ENCODE data around the gene C1orf35. TPM values are rescaled to one million over a fixed set of nuclear protein-coding genes. Genes with fewer than 3 reads are reported as not detected.
A peak's percentile ranks its signal among the peaks of the same experiment; 100 is the strongest.

C1orf35 gene
- total RNA-seq, 1 donor from 2014 or later: 8.9 TPM

- intact Hi-C loops (cut with DNase I): loop anchor here (5.0 kb wide), 1 partner anchor 70 kb away; no protein-coding TSS in a partner anchor
Observed at GRCh38 chr1:228071839-228072657, 31.1 kb downstream of the C1orf35 start.

DNA sequence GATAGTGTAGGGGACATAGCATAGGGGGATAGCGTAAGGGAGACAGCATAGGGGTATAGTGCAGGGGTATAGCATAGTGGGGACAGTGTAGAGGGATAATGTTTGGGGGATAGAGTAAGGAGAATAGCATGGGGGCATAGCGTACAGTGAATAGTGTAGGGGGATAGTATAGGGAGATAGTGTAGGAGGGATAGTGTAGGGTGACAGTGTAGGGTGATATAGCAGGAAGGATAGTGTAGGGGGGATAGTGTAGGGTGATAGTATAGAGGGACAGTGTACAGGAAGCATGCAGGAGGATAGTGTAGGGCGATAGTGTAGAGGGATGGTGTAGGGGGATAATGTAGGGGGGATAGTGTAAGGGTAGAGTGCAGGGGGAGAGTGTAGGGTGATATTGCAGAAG lies 32.3 kb downstream of the C1orf35 start:
- intact Hi-C loops (cut with DNase I): loop anchor here (5.0 kb wide), 1 partner anchor 69 kb away; no protein-coding TSS in a partner anchor
- no peak for DNase-seq (ENCODE audit: low spot score)

More at GRCh38 chr1:228071839-228072657, 31.1 kb downstream of the C1orf35 start:
- no peak for DNase-seq (ENCODE audit: low spot score)

DNA sequence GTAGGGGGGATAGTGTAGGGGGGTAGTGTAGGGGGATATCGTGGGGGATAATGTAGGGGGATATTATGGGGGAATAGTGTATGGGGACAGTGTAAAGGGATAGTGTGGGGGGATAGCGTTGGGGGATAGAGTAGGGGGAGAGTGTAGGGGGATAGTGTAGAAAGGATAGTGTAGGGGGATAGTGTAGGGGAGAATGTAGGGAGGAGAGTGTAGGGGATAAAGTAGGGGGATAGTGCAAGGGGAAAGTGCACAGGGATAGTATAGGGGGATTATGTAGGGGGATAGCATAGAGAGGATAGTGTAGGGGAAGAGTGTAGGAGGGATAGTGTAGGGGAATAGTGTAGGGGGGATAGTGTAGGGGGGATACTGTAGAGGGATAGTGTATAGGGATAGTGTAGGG lies 33.0 kb downstream of the C1orf35 start:
- DNase-seq (ENCODE audit: low spot score): no peak
- intact Hi-C loops (cut with DNase I): loop anchor here (5.0 kb wide), 1 partner anchor 68 kb away; no protein-coding TSS in a partner anchor

GRCh38 chr1:228068359-228068758 lies 34.8 kb downstream of the C1orf35 start:
- DNase-seq (ENCODE audit: low spot score): no peak
- intact Hi-C loops (cut with DNase I): no loop called here

DNA sequence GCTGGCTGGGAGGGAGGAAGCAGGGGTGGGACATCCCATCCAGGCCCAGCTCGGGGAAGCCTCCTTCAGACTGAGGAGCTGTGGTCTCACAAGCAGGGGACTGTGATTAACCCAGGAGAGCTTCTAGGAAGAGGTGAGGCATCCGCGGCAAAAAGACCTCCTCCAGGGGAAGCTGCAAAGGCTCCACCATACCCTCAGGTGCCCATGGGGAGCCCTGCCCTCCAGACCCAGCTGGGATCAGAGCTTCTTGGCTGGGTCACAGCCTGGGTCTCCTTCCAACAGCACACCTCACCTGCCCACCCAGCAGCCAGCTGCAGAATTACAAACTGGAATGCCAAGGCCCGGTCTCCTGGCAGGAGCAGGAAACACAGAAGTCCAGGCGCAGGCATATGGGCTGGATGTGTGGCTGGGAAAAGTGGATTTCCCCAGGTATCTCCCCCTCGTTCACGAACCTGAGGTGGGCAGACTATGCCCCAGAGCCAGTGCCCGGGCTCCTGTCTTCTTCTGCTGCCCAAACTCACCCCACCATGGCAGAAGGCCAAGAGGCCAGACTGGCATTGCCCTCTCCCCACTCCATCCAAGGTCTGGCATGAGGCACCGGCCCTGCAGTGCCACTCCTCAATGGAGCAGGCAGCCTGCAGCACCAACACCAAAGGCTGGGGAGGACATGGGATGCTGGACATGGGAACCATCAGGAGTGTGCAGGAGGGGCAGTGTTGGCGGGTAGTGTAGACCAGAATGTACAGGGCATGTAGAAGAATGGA lies 36.1 kb downstream of the C1orf35 start:
- intact Hi-C loops (cut with DNase I): no loop called here
- DNase-seq (ENCODE audit: low spot score): no peak

DNA sequence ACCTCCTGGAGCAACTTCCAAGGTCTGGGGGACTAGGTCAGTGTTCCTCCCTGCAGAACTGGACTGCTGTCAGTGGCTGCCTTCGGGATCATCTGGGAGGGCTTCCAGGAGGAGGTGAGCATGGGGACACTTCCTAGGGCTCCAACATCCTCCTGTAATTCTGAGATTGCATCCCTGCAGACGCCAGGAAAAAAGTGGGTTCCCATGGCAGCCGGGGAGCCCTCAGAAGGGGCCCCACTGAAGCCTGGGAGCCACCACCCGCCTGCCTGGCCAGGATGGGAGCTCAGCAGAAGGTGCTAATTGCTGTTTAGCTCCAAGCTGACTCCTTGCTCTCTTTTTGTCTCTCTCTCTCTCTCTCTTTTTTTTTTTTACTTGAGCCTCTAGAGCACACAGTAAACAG lies 36.7 kb downstream of the C1orf35 start:
- no peak for DNase-seq (ENCODE audit: low spot score)

DNA sequence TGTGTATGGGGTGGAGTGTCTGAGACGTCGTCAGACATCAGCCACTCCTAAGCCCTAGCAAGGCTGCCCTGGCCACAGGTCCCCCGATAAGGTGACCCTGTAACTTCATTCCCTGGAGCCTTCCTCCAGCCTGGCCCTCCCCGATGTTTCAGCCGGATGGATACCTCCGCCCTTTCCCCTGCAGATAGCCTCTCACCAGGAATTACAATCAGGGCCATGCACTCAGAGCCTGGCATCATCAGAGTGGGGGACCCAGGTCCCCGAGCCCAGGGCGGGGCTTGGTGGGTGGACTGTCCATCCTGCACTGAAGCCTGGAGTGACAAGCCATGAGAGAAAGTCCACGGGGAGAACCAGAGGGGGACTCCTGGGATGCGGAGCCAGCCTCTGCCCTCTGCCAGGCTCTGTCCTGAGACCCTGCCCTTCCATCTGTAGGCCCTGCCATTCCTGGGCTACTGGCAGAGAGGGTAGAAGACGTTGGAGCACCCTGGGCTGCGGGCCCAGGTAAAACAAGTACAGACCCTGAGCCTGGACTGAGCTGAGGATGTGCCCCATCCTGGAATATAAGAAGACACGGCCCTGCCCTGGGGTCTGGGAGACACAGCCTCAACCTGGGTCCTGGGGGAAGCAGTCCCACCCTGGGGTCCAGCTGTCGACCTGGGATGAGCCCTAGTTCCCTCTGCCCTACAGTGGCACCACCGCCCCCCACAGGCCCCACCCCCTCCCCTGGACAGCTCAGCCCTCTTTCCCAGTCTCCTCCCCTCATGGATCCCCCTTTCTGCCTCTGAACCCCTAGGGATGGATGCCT lies 37.4 kb downstream of the C1orf35 start:
- intact Hi-C loops (cut with DNase I): no loop called here
- DNase-seq (ENCODE audit: low spot score): no peak

More for the DNA sequence above, 36.7 kb downstream of the C1orf35 start:
- intact Hi-C loops (cut with DNase I): no loop called here

DNA sequence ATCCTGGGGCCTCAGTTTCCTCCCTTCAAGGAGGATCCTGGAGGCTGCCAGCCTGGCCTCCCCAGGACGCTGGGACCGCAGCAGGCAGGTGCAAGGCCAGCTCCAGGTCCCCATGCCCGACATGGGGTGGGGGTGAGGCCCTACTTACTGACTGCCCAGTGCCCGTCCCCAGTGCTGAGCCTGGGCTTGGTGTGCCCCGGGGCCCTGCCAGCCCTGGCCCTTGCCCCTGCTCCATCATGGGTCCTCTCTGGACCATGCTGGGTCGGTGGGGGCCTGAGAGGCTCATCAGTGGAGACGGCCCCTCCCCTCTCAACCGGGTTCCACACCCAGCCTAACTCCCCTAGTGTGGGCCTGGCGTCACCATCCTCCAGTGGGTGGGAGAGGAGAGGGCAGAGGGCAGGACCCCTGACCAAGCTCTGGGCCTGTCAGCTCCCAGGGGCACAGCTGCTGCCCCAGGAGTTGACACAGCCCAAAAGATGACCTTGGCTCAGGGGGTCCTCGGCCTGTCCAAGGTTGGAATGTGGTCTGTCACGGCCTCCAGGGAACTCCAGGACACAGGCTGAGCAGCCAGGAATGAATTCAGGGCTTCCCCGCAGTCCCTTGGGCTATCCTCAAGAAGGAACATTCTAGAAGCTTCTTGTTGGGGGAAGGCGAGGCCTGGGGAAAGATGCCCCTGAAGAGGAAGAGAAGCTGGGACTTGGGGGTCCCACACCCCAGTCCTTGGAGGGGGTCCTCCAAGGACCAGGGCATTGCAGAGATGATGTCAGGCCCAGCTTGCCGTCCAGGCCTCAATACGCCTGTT lies 38.2 kb downstream of the C1orf35 start:
- DNase-seq (ENCODE audit: low spot score): peak; percentile 54
- intact Hi-C loops (cut with DNase I): no loop called here

DNA sequence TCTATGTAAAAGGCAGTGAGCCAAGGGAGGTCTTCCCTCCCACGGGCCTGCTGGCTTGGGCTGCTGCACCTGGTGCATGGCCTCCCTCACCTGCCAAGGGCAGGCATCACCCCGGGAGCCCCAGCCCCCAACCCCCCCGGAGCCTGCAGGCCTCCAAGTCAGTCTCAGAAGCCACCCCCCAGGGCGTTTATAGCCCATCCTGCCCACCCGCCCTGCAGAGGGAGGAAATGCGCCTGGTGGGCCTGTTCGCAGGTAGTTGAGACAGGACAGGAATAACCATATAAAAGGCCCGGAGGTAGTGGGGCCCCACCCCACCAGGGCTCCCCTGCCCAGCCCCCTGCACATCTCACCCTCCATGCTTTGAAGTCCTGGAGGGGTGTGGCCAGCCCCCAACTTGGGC lies 38.8 kb downstream of the C1orf35 start:
- DNase-seq (ENCODE audit: low spot score): no peak
- intact Hi-C loops (cut with DNase I): no loop called here

DNA sequence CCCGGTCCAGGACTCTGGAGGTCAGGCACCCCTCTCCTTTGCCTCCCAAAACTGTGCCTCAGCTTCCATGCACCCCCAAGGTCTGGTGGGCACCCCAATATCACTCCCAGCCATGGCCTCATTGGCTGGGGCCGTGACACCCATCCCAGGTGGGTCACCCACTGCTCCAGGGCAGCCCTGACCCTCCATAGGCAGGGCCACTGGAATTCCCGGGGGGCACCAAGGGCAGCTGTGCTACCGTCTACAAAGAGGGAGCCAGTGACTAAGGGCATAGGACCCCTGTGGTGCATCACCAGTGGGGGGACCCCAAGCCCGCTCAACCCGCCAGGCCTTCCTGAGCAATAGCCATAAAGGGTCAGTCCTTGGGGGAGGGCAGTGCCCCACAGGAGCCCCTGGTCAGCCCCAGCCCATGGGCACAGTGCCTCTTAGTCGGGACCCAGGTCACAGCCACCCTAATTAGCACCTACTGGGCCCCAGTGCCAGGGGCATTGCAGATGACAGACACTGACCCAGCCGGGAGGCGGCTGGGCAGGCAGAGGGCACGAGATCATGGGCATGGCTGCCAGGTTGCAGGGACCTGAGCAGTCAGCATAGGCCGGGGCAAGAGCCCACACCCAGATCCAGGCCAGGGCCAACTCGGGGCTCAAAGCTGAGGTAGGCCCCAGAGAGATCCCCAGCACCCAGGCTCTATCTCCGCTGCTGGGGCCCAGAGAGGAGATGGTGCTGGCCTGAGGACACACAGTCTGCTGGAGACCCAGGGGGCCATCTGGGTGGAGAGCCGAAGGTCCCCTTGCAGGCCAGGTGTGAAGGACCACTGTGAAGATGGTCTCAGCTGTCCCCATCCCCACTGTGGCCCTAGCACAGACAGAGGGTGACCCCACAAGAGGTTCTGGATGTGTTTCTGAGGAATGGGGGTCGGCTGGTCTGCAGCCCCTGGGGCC lies 39.6 kb downstream of the C1orf35 start:
- intact Hi-C loops (cut with DNase I): no loop called here
- peak; percentile 66 for DNase-seq (ENCODE audit: low spot score)

- intact Hi-C loops (cut with DNase I): no loop called here
- DNase-seq (ENCODE audit: low spot score): no peak
Observed at GRCh38 chr1:228062812-228063211, 40.3 kb downstream of the C1orf35 start.

DNA sequence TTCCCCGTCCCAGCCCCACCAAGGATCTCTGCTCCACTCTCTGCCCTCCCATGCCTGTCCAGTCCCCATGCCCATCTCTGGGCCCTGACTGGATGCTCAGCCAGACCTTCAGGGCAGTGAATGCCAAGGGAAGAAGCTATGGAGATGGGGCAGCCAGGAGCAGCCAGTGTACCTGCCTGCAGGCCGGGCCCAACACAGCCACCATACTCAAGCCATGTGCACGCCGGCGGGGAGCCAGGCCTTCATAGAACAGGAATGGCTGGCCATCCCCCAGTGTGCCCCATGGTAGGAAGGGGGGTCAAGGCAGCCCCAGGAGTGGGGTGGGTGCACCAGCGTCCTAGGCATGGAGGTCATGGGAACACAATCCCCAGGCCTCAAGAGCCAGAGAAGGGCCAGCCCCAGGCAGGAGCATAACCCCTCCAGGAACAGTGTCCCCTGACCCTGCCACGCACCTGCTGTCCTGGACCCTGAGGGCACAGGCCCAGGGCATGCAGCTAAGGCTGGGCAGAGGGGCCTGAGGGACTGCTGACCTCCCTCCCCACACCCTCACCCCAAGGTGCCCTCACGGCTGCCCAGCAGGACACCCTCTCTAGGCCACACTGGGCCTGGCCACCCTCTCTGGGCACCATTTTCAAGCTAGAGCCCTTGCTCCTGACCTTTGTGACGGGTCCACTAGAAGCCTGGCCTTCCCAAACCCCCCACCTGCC lies 40.9 kb downstream of the C1orf35 start:
- DNase-seq (ENCODE audit: low spot score): peak; percentile 70
- intact Hi-C loops (cut with DNase I): no loop called here

DNA sequence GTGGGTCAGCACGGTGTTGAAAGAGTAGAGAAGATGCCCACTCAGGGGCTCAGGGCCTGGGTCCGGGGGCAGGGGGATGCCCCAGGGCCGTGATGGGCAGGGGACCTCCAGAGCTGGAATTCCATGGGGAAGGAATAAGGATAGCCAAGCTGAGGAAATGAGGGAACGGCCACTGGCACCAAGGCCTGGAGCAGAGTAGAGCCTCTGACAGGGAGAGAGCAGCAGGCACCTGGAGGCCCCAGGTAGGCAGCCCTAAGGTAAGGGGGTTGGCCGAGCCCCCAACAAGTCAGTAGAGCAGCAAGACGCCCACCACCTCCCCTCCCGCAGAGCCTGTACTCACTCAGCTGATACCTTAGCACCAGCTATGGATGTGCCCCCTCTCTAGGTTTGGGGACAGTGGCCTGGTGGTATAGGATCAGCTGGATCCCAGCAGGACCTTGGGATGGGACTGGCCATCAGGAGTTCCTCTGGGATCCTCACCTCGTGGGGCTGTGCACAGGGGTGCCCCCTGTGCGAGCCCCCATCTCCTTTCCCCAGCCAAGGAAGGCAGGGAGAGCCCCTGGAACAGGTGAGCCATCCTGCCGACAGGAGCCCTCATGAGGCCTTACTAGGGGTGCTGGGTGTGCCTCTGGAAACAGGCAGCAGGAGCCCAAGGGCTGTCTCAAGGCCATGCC lies 41.6 kb downstream of the C1orf35 start:
- peak; percentile 62 for DNase-seq (ENCODE audit: low spot score)

GRCh38 chr1:228060458-228061190 lies 42.5 kb downstream of the C1orf35 start:
- intact Hi-C loops (cut with DNase I): no loop called here
- peak; percentile 74 for DNase-seq (ENCODE audit: low spot score)

More for the DNA sequence above, 41.6 kb downstream of the C1orf35 start:
- intact Hi-C loops (cut with DNase I): no loop called here

GRCh38 chr1:228059634-228060457 lies 43.3 kb downstream of the C1orf35 start:
- intact Hi-C loops (cut with DNase I): no loop called here
- DNase-seq (ENCODE audit: low spot score): peak; percentile 75

Data from cardiac septum (tissue), 1 donor.